GM13976 (cell line): ENCODE results near the gene CDH20.

ENCODE experiments used
- DNase-seq: peaks from one replicate; pipeline ENCODE4 v3.0.0; 2012; ENCODE audit warnings: low spot score
- CTCF ChIP-seq: IDR thresholded peaks from 2 replicates; pipeline ENCODE4 v1.5.1; 2012; ENCODE audit warnings: borderline replicate concordance, mild to moderate bottlenecking; ENCODE audit not compliant: insufficient read depth; ENCODE audit errors: extremely low read depth, missing control alignments, control extremely low read depth
- in situ Hi-C: fragments of 300-500 bp; cut with MboI; formaldehyde crosslinking; loops from one replicate; pipeline ENCODE4 v1.12.0; 2022; ENCODE audit warnings: low sequenced_read_pairs, mixed read lengths, inconsistent platforms; ENCODE audit not compliant: unreplicated experiment

CDH20 gene

GRCh38 chr18:61333746-61334490, 688 bp downstream of the CDH20 start:
- in situ Hi-C loops = loop anchor here (25.0 kb wide), 1 partner anchor 153 kb away; no protein-coding TSS in a partner anchor
- TF ChIP-seq CTCF = no peak
- no peak for DNase-seq

- DNase-seq = no peak
- in situ Hi-C loops = loop anchor here (25.0 kb wide), 1 partner anchor 153 kb away; no protein-coding TSS in a partner anchor
- no peak for TF ChIP-seq CTCF
These were observed 1.2 kb downstream of the CDH20 start for GRCh38 chr18:61334491-61334850.

GRCh38 chr18:61334951-61335683, 1.9 kb downstream of the CDH20 start:
- no peak for TF ChIP-seq CTCF
- in situ Hi-C loops = loop anchor here (25.0 kb wide), 1 partner anchor 152 kb away; no protein-coding TSS in a partner anchor
- DNase-seq = no peak

GRCh38 chr18:61335684-61336555, 2.7 kb downstream of the CDH20 start:
- in situ Hi-C loops = loop anchor here (25.0 kb wide), 1 partner anchor 151 kb away; no protein-coding TSS in a partner anchor
- no peak for DNase-seq

GRCh38 chr18:61336766-61337165, 3.5 kb downstream of the CDH20 start:
- no peak for TF ChIP-seq CTCF
- DNase-seq = no peak
- in situ Hi-C loops = loop anchor here (25.0 kb wide), 1 partner anchor 151 kb away; no protein-coding TSS in a partner anchor

More at GRCh38 chr18:61335684-61336555, 2.7 kb downstream of the CDH20 start:
- TF ChIP-seq CTCF = no peak

GRCh38 chr18:61337527-61337926, 4.3 kb downstream of the CDH20 start:
- TF ChIP-seq CTCF = no peak
- DNase-seq = no peak
- in situ Hi-C loops = loop anchor here (25.0 kb wide), 1 partner anchor 150 kb away; no protein-coding TSS in a partner anchor
